ENCODE data around the gene UTP3. TPM values are rescaled to one million over a fixed set of nuclear protein-coding genes. Genes with fewer than 3 reads are reported as not detected.
"Not testable (repeated sequence)": the region's sequence is repeated elsewhere in the genome, so short reads cannot be mapped to it uniquely, and the experiment has no call there.

Gene UTP3
- total RNA-seq, 1 experiment from 2014 or later: 33.0 TPM

GRCh38 chr4:70714079-70714887, 26.0 kb downstream of the UTP3 start:
- DNase-seq (ENCODE audit: low read depth): no peak

GRCh38 chr4:70715097-70715496, 26.8 kb downstream of the UTP3 start:
- DNase-seq (ENCODE audit: low read depth): no peak

DNA sequence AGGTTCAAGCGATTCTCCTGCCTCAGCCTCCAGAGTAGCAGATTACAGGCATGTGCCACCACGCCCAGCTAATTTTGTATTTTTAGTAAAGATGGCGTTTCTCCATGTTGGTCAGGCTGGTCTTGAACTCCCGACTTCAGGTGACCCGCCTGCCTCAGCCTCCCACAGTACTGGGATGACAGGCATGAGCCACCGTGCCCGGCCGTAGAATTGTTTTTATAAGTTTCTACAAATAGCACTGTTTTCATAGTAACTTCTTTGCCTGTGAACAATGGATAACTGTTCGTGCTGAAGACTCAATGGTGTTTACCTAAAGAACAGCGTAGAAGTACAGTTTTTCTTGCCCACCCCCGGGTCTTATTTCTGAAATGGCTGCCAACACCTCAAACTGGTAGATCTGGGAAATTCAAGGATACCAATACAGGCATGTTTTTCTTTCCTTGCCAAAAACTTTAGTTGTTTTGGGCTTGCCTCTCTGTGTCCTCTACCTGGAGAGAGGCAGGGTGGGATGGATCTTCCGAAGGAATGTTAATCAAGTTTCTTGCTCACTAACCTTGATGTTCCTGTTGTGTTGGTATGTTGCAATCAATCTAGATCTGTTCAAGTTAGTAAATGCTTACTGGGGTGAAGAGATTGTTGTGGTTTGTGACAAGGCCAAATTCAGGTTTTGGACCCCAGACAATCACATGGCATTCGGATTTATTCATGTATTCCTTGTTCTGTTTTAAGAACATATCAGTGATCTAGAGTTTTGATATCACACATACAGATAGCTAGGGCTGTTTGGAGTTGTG, 30.7 kb downstream of the UTP3 start:
- DNase-seq (ENCODE audit: low read depth): no peak

- DNase-seq (ENCODE audit: low read depth): peak; percentile 97
Observed at GRCh38 chr4:70721747-70722146, 33.4 kb downstream of the UTP3 start, which contains the start of gene RUFY3. Gene RUFY3, plus strand, starts transcription at chr4:70721964. Its CDS starts 610 bp downstream, at chr4:70722574.

GRCh38 chr4:70722199-70722791, 34.0 kb downstream of the UTP3 start:
- DNase-seq (ENCODE audit: low read depth): peak; percentile 73

GRCh38 chr4:70724463-70724862, 36.1 kb downstream of the UTP3 start:
- no peak for DNase-seq (ENCODE audit: low read depth)

- DNase-seq (ENCODE audit: low read depth): no peak
Observed at GRCh38 chr4:70725633-70726032, 37.3 kb downstream of the UTP3 start.

GRCh38 chr4:70726515-70726914, 38.2 kb downstream of the UTP3 start:
- not testable (repeated sequence) for DNase-seq (ENCODE audit: low read depth)

DNA sequence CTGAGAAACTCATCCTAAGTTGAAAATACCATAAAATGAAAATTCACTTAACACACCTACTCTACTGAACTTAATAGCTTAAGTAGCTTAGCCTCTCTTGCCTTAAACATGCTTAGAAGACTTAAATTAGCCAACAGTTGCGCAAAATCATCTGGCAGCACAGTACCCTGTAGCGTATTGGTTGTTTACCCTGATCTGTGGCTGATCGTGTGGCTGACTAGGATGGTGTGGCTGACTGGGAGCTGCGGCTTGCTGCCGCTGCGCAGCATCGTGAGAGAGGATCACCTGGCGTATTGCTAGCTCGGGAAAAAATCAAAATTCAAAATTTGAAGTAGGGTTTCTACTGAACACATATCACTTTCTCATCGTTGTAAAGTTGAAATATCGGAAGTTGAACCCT, 39.8 kb downstream of the UTP3 start:
- DNase-seq (ENCODE audit: low read depth): no peak

DNA sequence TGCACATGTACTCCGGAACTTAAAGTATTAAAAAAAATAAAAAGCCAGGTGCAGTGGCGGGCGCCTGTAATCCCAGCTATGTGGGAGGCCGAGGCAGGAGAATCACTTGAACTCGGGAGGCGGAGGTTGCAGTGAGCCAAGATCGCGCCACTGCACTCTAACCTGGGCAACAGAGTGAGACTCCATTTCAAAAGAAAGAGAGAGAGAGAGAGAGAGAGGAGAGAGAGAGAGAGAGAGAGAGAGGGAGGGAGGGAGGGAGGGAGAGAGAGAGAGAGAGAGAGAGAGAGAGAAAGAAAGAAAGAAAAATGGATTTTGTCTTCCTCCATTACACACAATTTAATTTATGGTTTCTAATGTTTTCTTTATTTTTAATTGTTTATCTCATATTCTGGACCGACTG, 44.5 kb downstream of the UTP3 start:
- DNase-seq (ENCODE audit: low read depth): not testable (repeated sequence)

- DNase-seq (ENCODE audit: low read depth): peak; percentile 70
Observed at GRCh38 chr4:70734168-70734954, 46.0 kb downstream of the UTP3 start.

GRCh38 chr4:70734971-70735370, 46.6 kb downstream of the UTP3 start:
- DNase-seq (ENCODE audit: low read depth): no peak

DNA sequence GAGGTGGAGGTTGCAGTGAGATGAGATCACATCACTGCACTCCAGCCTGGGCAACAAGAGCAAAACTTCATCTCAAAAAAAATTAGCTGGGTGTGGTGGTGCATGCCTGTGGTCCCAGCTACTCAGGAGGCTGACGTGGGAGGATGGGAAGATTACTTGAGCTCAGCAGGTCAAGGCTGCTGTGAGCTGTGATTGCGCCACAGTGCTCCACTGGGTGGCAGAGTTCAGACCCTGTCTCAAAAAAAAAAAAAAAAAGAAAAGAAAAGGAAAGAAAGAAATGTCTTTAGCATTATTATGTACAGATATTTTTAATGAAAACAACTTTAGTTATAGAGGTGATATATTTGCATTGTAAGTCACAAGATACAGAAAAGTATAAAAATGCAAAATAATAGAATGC, 47.6 kb downstream of the UTP3 start:
- peak; percentile 73 for DNase-seq (ENCODE audit: low read depth)

DNA sequence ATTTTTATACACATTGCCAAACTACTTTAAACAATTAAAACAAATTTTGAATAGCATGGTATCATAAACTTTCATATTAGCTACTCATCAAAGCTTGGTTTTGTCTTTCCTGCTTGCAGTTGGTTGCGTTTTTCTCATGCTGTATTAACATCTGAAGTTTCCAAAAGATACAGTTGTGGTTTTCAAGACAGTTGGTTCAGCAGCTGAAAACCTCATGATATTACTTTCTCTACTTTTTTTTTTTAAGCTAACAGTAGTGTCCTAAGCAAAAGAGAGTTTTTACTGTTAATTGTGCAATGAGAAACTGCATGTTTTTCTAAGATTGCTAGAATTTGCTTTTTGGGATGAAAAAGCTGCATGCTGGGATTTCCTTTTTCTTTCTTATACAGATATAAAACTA, 48.7 kb downstream of the UTP3 start:
- peak; percentile 68 for DNase-seq (ENCODE audit: low read depth)

GRCh38 chr4:70737409-70737808, 49.1 kb downstream of the UTP3 start:
- DNase-seq (ENCODE audit: low read depth): no peak

DNA sequence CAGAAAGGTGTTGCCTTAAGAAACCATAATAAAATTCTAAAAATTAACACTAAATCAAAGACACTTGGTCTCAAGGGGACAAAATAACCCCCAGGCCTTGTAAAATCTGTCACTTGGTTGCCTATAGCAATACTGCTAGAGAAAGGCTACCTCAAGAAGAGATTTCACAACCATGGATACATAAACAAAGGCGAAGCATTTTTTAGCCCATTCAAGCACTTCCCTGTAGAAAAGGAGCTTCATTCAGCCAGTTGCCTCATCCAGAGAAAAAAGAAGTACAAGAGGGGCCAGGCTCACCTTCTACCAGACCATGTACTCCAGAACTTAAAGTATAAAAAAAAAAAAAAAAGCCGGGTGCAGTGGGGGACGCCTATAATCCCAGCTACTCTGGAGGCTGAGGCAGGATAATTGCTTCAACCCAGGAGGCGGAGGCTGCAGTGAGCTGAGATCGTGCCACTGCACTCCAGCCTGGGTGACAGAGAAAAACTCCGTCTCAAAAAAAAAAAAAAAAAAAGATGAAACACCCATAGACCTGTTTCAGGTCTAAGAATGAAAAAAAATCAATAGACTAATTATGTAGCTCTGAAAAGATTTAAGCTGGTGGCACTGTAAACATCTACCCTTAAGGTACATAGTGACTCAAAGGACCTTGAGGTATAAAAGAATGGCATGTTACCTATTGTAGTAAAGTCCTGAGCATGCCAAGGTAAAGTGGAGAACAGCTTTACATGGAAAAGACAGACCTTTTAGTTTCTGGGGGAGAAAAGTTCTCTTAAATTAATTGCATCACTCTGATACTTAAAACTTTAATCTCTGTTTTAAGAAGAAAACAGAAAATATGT, 51.4 kb downstream of the UTP3 start:
- no peak for DNase-seq (ENCODE audit: low read depth)

Data from LHCN-M2 (cell line).